MM.1S (cell line): ENCODE results near the gene CDKN2AIP.

Experiments used
- CTCF ChIP-seq: fragments of 300-600 bp; sonication (generic); IDR thresholded peaks from 2 replicates; pipeline ENCODE4 v1.5.1; 2016; ENCODE audit warnings: antibody characterized with exemption, low read length, mixed read lengths
- EZH2 ChIP-seq: fragments of 300-600 bp; sonication (generic); optimal IDR thresholded peaks from 2 replicates; pipeline ENCODE3; 2017; ENCODE audit warnings: low read depth, mild to moderate bottlenecking, antibody characterized with exemption, low read length, mixed read lengths

- TF ChIP-seq CTCF: no peak
- TF ChIP-seq EZH2: no peak
Observed at GRCh38 chr4:183408796-183409195, 35.6 kb upstream of the CDKN2AIP start.
